DMS114 treated with DMSO at 0.1 percent for 48 hours (cell line): ENCODE data around the gene SAG.

ENCODE experiments used
- DNase-seq: peaks from one replicate; lab custom pipeline; 2025; ENCODE audit not compliant: unreplicated experiment; lab: John Stamatoyannopoulos, UW

The SAG gene

GRCh38 chr2:233375490-233376314 is 68.1 kb downstream of the SAG start:
- DNase-seq, result no peak

- DNase-seq, result no peak
Measured at GRCh38 chr2:233379034-233379433, 71.4 kb downstream of the SAG start.

- DNase-seq, result no peak
Measured at GRCh38 chr2:233379441-233379840, 71.8 kb downstream of the SAG start.

- no peak for DNase-seq
Measured at GRCh38 chr2:233380132-233380895, 72.7 kb downstream of the SAG start.

- no peak for DNase-seq
Measured at GRCh38 chr2:233380995-233381637, 73.5 kb downstream of the SAG start.

- no peak for DNase-seq
Measured at GRCh38 chr2:233381638-233381995, 74.0 kb downstream of the SAG start.

- DNase-seq, result no peak
Measured at GRCh38 chr2:233384015-233384414, 76.4 kb downstream of the SAG start.

- DNase-seq, result no peak
Measured at GRCh38 chr2:233384811-233385488, 77.3 kb downstream of the SAG start.

- no peak for DNase-seq
Measured at GRCh38 chr2:233385489-233386044, 78.0 kb downstream of the SAG start.

GRCh38 chr2:233386382-233387041 is 78.9 kb downstream of the SAG start:
- DNase-seq, result no peak

GRCh38 chr2:233387225-233387624 is 79.6 kb downstream of the SAG start:
- DNase-seq, result no peak

- no peak for DNase-seq
Measured at GRCh38 chr2:233387667-233388528, 80.3 kb downstream of the SAG start.

GRCh38 chr2:233389601-233390125 is 82.0 kb downstream of the SAG start:
- DNase-seq, result no peak

GRCh38 chr2:233395687-233396086 is 88.1 kb downstream of the SAG start:
- no peak for DNase-seq
